GM12892 (cell line): Measurements from ENCODE around the gene SNED1.

Experiments
- POLR2A ChIP-seq: IDR thresholded peaks from 2 replicates; pipeline ENCODE4 v1.6.1; 2011; ENCODE audit warnings: low read depth, low read length, control low read depth
- POLR2AphosphoS5 ChIP-seq: IDR thresholded peaks from 2 replicates; pipeline ENCODE4 v1.6.1; 2011; ENCODE audit warnings: low read depth, low read length, control low read depth
- TAF1 ChIP-seq: IDR thresholded peaks from 2 replicates; pipeline ENCODE4 v1.6.1; 2011; ENCODE audit warnings: low read depth, mild to moderate bottlenecking, control low read depth, low read length, borderline replicate concordance

GRCh38 chr2:241066171-241066892, 67.9 kb downstream of the SNED1 start:
- no peak for TF ChIP-seq POLR2AphosphoS5
- TF ChIP-seq TAF1 = no peak
- TF ChIP-seq POLR2A = no peak
